ENCODE results near the gene ALPL.

GRCh38 chr1:21546122-21546825 lies 37.1 kb downstream of the ALPL start:
- no peak for TF ChIP-seq CTCF (IDR thresholded peaks at IDR 0.05)
- TF ChIP-seq POLR2A (IDR thresholded peaks at IDR 0.05) = no peak

Data from uterus (tissue), 2 donors.